ENCODE measurements around the gene THAP10.

DNA sequence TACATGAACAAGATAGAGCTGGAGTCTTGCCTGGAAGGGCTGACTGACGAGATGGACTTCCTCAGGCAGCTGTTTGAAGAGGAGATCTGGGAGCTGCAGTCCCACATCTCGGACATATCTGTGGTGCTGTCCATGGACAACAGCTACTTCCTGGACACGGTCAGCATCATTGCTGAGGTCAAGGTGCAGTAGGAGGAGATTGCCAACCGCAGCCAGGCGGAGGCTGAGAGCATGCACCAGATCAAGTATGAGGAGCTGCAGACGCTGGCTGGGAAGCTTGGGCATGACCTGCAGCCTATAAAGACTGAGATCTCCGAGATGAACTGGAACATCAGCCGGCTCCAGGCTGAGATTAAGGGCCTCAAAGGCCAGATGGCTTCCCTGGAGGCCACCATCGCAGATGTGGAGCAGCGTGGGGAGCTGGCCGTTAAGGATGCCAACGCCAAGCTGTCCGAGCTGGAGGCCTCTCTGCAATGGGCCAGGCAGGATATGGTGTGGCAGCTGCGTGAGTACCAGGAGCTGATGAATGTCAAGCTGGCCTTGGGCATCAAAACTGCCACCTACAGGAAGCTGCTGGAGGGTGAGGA, 32.8 kb downstream of the THAP10 start:
- TF ChIP-seq POLR2A (IDR thresholded peaks at IDR 0.05) (no peak), EP300 (IDR thresholded peaks at IDR 0.05) (no peak)
- TF ChIP-seq, protein P1, sequence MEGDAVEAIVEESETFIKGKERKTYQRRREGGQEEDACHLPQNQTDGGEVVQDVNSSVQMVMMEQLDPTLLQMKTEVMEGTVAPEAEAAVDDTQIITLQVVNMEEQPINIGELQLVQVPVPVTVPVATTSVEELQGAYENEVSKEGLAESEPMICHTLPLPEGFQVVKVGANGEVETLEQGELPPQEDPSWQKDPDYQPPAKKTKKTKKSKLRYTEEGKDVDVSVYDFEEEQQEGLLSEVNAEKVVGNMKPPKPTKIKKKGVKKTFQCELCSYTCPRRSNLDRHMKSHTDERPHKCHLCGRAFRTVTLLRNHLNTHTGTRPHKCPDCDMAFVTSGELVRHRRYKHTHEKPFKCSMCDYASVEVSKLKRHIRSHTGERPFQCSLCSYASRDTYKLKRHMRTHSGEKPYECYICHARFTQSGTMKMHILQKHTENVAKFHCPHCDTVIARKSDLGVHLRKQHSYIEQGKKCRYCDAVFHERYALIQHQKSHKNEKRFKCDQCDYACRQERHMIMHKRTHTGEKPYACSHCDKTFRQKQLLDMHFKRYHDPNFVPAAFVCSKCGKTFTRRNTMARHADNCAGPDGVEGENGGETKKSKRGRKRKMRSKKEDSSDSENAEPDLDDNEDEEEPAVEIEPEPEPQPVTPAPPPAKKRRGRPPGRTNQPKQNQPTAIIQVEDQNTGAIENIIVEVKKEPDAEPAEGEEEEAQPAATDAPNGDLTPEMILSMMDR (IDR thresholded peaks at IDR 0.05), result no peak
